AG09309 (cell line): ENCODE measurements around the gene NLE1.
"Not testable (repeated sequence)": the region's sequence is repeated elsewhere in the genome, so short reads cannot be mapped to it uniquely, and the experiment has no call there.

ENCODE experiments used
- DNase-seq: peaks from one replicate; pipeline ENCODE4 v3.0.0-alpha.2; 2010; ENCODE audit warnings: low read depth
- H3K4me3 ChIP-seq: 2 replicates; pipeline ENCODE4 v1.5.1; 2011; ENCODE audit warnings: mild to moderate bottlenecking, low read depth, low read length, moderate library complexity; ENCODE audit not compliant: control insufficient read depth
- CTCF ChIP-seq: IDR thresholded peaks from 2 replicates; pipeline ENCODE4 v1.5.1; 2011; ENCODE audit warnings: mild to moderate bottlenecking, low read depth, low read length, inconsistent platforms; ENCODE audit not compliant: insufficient read depth, control insufficient read depth; ENCODE audit errors: missing control alignments

The NLE1 gene

GRCh38 chr17:35184274-35184673 lies 42.2 kb upstream of the NLE1 start:
- TF ChIP-seq CTCF: no peak
- no peak overlapping the region for H3K4me3 ChIP-seq
- no peak for DNase-seq

GRCh38 chr17:35183332-35183731 lies 41.2 kb upstream of the NLE1 start:
- DNase-seq: no peak
- H3K4me3 ChIP-seq: no peak overlapping the region
- no peak for TF ChIP-seq CTCF

GRCh38 chr17:35179379-35179778 lies 37.3 kb upstream of the NLE1 start:
- not testable (repeated sequence) for H3K4me3 ChIP-seq, DNase-seq

GRCh38 chr17:35176897-35177296 lies 34.8 kb upstream of the NLE1 start:
- DNase-seq: no peak
- no peak for TF ChIP-seq CTCF
- no peak overlapping the region for H3K4me3 ChIP-seq

GRCh38 chr17:35175638-35176415 lies 33.7 kb upstream of the NLE1 start:
- DNase-seq: no peak
- TF ChIP-seq CTCF: no peak
- H3K4me3 ChIP-seq: no peak overlapping the region

GRCh38 chr17:35174835-35175334 lies 32.8 kb upstream of the NLE1 start:
- TF ChIP-seq CTCF: no peak
- H3K4me3 ChIP-seq: no peak overlapping the region
- no peak for DNase-seq

- DNase-seq, H3K4me3 ChIP-seq: not testable (repeated sequence)
These were observed 30.2 kb upstream of the NLE1 start for GRCh38 chr17:35172321-35172720.

- no peak for TF ChIP-seq CTCF
- DNase-seq: no peak
- H3K4me3 ChIP-seq: no peak overlapping the region
These were observed 29.7 kb upstream of the NLE1 start for GRCh38 chr17:35171834-35172233.
